Stimulated activated CD4-positive, alpha-beta T cell treated with anti-CD3 and anti-CD28 coated beads, TNF-alpha, amount 100 ng/mL, for 1 hour (primary cell): ENCODE data around the gene EHF.

ENCODE experiments used
- DNase-seq, 3 donors: peaks; one replicate each; pipeline ENCODE4 v3.0.0-alpha.2; 2020; ENCODE audit warnings: low read depth in 3 of 3, low spot score in 1 of 3

EHF gene

GRCh38 chr11:34601609-34602008 is 19.3 kb upstream of the EHF start:
- DNase-seq = no peak

- DNase-seq = no peak
Observed at GRCh38 chr11:34602245-34602644, 18.6 kb upstream of the EHF start.

GRCh38 chr11:34603129-34604001 is 17.5 kb upstream of the EHF start:
- DNase-seq = no peak

- no peak for DNase-seq
Observed at GRCh38 chr11:34604145-34604544, 16.7 kb upstream of the EHF start.

GRCh38 chr11:34604911-34605310 is 16.0 kb upstream of the EHF start:
- DNase-seq = no peak

GRCh38 chr11:34605481-34606325 is 15.2 kb upstream of the EHF start:
- no peak for DNase-seq

GRCh38 chr11:34606326-34607120 is 14.4 kb upstream of the EHF start:
- no peak for DNase-seq

GRCh38 chr11:34609187-34609751 is 11.6 kb upstream of the EHF start:
- DNase-seq = no peak

GRCh38 chr11:34609850-34610249 is 11.0 kb upstream of the EHF start:
- DNase-seq = no peak

- DNase-seq = no peak
Observed at GRCh38 chr11:34610324-34611041, 10.4 kb upstream of the EHF start.

- DNase-seq = no peak
Observed at GRCh38 chr11:34613015-34613414, 7.9 kb upstream of the EHF start.

- DNase-seq = no peak
Observed at GRCh38 chr11:34613552-34614056, 7.3 kb upstream of the EHF start.

GRCh38 chr11:34614344-34615104 is 6.4 kb upstream of the EHF start:
- no peak for DNase-seq

- no peak for DNase-seq
Observed at GRCh38 chr11:34616086-34616485, 4.8 kb upstream of the EHF start.

- DNase-seq = no peak
Observed at GRCh38 chr11:34616830-34617504, 3.9 kb upstream of the EHF start.

- no peak for DNase-seq
Observed at GRCh38 chr11:34618406-34618805, 2.5 kb upstream of the EHF start.

- DNase-seq = no peak
Observed at GRCh38 chr11:34619062-34619516, 1.8 kb upstream of the EHF start.

- no peak for DNase-seq
Observed at GRCh38 chr11:34620202-34620601, 691 bp upstream of the EHF start.

- DNase-seq = no peak
Observed at GRCh38 chr11:34621876-34622275, 983 bp downstream of the EHF start.
